SKM-1 treated with dmso at 0.1 percent for 144 hours (cell line): ENCODE results near the gene CST3.
"Not testable (repeated sequence)": the region's sequence is repeated elsewhere in the genome, so short reads cannot be mapped to it uniquely, and the experiment has no call there.

Experiments
- DNase-seq: peaks from one replicate; lab custom pipeline; 2025; ENCODE audit not compliant: unreplicated experiment; lab: John Stamatoyannopoulos, UW

Gene CST3

DNA sequence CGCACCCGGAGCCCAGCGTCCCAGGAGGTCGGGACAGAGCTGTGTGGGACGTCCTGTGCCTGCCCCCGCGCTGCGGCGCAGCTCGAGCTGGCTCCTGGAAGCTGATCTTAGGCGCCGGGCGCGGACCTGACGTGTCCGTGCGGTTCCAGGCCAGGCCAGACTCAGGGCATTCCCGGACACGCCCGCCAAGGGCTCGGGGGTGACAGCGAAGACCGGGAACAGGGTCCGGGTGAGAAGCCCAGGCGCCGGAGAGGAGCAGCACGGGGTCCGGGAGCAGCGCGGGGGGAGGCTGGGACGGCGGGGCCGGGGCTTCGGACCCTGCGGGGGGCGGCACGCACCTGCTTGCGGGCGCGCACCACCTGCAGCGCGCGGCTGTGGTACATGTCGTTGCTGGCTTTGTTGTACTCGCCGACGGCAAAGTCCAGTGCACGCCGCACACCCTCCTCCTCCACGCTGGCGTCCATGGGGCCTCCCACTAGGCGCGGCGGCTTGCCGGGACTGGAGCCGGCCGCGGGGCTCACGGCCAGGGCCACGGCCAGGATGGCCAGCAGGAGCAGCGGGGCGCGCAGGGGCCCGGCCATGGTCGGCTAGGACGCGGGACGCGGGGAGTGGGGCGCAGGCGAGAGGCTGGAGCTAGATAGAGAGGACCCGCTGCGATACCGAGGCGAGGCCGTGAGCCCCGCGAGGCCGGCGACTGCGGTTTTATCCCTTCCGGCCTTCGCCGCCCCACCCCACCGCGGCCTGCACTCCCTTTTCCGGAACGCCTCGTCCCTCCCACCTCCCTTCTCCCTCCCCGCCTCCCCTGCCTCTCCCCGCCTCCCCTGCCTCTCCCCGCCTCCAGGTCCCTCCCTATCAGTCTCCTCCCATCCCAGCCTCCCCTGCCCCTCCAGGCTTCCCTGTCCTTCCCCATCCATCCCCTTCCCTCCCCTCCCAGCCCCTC is at the start of gene CST3:
TSS of gene CST3 (minus strand) at position 674 of the 940 bp plus-strand sequence. CDS start at position 581, 93 bp downstream.
- DNase-seq: peak; percentile 87

- no peak for DNase-seq
Observed at GRCh38 chr20:23686046-23686750, 48.4 kb upstream of the CST3 start.

DNA sequence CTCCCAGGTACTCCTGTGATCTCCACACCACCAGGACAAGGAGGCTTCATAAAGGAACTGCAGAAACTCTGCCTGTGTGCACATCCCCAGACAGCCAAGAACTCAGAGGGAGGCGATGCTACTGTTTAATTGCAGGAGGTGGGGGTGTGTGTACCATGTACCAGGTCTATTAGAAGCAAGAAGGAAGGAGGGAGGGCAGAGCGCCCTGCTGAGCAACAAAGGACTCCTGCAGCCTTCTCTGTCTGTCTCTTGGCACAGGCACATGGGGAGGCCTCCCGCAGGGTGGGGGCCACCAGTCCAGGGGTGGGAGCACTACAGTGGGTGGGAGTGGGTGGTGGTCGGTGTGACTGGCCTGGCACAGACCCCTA is 47.8 kb upstream of the CST3 start:
- DNase-seq: not testable (repeated sequence)

- DNase-seq: no peak
Observed at GRCh38 chr20:23684261-23684660, 46.5 kb upstream of the CST3 start.

- no peak for DNase-seq
Observed at GRCh38 chr20:23683807-23684206, 46.1 kb upstream of the CST3 start.

GRCh38 chr20:23683281-23683680 is 45.5 kb upstream of the CST3 start:
- no peak for DNase-seq

DNA sequence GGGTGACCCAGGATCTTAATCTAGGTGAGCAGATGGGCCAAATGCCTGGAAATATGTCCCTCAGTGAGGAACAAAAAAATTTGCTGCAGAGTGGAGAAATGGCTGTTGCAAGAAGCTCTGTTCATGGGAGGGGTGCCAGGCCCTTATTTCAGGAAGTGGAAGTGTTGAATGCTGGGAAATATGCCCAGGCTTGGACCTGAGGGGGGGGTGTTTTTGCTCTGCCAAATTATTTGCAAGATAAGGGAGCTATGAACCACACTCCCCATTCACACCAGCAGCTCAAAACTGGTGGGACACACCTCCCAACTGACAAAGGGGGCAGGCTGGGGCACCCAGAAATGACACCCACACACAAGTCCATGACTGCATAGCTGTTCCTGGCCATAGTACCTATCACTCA is 42.4 kb upstream of the CST3 start:
- DNase-seq: no peak

GRCh38 chr20:23679133-23680092 is 41.7 kb upstream of the CST3 start:
- DNase-seq: no peak

DNA sequence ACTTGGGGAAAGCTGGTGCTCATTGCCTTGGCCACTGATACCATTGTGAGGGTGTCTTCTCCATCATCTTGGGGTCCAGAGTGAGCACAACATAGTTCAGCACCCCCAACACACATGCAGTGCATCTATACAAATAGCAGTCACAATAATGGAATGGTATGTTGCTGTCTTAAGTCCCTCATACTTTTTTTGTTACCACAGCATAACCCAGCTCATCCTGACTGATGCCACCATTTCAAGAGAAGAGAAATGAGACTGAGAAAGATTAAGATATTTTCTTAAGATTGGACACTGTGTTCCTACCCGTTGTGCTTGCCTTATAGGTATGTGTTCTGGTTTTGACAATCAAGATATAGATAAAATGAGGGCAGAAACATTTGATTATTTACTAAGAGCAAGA is 35.5 kb upstream of the CST3 start:
- no peak for DNase-seq

- no peak for DNase-seq
Observed at GRCh38 chr20:23672158-23672557, 34.4 kb upstream of the CST3 start.

- DNase-seq: no peak
Observed at GRCh38 chr20:23671479-23671878, 33.7 kb upstream of the CST3 start.

GRCh38 chr20:23670361-23670760 is 32.6 kb upstream of the CST3 start:
- no peak for DNase-seq

DNA sequence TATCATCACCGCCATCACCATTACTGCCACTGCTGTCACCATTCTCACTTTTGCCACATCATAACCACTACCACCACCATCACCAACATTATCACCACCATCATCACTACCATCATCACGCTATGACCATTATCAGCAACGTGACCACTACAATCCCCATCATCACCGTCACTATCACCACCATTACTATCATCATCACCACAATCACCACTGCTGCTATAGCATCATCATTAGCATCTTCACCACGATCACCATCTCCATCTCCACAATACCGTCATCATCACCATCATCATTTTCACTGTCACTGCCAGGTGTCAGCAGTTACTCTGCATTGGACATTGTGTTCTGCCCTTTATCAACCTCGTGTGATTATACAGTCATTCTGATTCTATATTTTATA is 32.1 kb upstream of the CST3 start:
- no peak for DNase-seq

- no peak for DNase-seq
Observed at GRCh38 chr20:23669327-23669726, 31.6 kb upstream of the CST3 start.

- peak; percentile 47 for DNase-seq
Observed at GRCh38 chr20:23668477-23668951, 30.8 kb upstream of the CST3 start.

DNA sequence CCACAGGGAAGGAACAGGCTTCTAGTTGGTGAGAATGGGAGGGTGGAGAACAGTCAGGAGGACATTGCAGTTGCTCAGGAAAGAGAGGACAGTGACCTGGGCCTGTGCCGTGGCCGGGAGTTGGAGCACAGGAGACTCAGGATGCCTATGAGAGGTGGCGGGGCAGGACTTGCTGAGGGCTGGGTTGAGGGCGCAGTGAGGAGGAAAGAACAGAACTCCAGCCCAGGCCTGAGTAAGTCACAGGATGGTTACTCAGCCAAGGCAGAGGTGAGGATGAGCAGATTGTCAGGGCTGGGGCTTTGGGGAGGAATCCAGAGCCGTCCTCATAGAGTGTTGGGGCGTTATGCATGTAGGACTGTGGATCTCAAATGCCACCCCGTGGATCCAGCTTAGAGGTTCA is 29.9 kb upstream of the CST3 start:
- no peak for DNase-seq

- DNase-seq: no peak
Observed at GRCh38 chr20:23666698-23667097, 28.9 kb upstream of the CST3 start.

DNA sequence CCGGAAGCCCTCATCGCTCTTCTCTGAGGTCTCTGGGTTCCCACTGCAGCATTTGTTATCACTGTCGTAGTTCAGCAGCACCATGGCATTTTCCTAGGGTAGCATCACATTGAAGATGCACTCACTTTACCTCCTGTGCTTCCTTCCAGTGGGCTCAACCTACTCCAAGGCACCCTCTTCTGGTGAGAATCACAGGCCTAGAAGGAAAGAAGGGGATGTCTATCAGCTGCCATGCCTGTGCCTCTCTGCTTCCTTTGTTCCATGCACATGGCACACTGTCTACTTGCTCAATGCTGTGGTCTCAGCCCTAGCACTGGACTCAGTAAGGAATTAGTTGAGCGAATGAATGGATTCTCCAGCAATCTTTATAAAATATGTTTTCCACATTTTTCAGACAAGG is 28.4 kb upstream of the CST3 start:
- DNase-seq: no peak

DNA sequence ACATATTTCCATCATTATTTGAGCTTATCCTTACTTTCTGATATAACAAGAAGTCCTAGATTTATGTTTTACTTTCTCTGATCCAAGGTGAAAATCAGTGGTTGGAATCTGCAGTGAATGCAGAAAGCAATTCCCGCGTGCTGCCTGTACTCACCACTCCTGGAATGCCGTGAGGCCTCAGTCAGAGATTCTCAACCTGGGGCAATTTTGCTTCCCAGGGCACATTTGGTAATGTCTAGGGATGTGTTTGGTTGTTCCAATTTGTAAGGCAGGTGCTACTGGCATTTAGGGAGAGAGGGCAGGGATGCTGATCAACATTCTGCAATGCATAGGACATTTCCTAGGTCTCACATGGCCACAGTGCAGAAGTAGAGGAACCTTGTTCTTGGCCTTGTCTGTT is 27.2 kb upstream of the CST3 start:
- DNase-seq: no peak

DNA sequence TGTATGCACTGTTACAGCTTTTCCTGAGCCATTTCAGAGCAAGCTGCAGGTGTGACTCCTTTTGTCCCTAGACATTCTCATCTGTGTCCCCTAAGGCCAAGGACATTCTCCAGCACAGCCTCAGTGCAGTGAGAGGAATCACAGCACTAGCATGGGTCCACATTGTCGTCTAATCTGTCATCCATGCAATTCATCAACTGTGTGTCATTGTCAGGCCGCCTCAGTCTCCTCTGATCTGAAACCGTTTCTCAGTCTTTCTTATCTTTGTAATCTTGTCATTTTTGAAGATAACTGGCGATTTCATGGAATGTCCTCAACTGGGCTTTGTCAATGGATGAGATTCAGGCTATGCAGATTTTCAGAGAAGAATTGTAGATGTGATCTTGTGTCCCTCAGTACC is 26.3 kb upstream of the CST3 start:
- not testable (repeated sequence) for DNase-seq

DNA sequence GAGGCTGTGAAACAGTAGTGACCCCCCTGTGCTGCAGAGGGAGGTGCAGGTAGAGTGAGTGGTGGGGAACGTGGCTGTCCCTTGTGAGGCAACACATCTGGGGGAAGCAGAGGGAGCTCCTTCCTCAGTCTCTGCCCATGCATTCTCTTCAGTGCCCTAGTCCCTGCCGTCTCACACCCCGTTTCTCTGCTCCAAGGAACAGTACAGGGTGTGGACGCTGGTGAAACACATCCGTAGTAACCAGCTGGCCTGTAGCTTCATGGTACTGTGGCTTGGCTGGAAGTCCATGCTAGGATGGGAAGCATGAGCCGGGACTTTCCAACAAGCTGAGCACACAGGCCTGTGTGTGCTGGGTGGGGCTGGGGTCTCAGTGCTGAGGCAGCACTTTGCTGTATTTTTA is 25.4 kb upstream of the CST3 start:
- no peak for DNase-seq
